Measurements from ENCODE around the gene FHOD3.

DNA sequence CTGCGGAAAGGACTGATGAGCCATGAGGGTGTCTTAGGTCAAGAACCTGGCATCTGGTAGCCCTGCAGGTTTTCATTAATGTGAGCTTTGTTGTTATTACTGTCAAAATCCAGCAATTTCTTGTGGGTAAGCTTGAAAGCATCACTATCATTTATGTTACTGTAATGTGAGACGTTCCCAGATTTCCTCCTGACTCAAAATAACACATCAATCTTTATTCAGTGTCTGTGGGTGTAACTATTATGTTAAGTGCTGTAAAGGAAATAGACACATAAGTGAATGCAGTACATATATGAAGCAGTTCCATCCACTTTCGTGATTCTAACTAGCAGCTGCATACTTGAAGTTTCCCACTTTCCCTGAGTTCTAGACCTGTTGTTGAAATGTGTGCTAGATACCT is 89.8 kb downstream of the FHOD3 start:
- TF ChIP-seq GATA3 (IDR thresholded peaks at IDR 0.05; ENCODE audit: low read depth, low read length), result no peak
- TF ChIP-seq GATA2 (IDR thresholded peaks at IDR 0.05; ENCODE audit: low read depth, low read length), result no peak

Measured in SH-SY5Y (cell line).